SK-N-SH treated with all-trans-retinoic acid at 6 μM for 48 hours (cell line): ENCODE results near the gene CDH1.
A peak's percentile ranks its signal among the peaks of the same experiment; 100 is the strongest.

Experiments used
- ATAC-seq: fragments of 200-7000 bp; cut with Tn5 transposase; 3 replicates; pipeline ENCODE4 v1.9.1; 2020; ENCODE audit warnings: mild to moderate bottlenecking, moderate library complexity
- BACH2 ChIP-seq: fragments of 250-450 bp; sonication (Bioruptor Pico); IDR thresholded peaks from 2 replicates; pipeline ENCODE4 v1.9.0; 2021; ENCODE audit warnings: mild to moderate bottlenecking, borderline replicate concordance
- CSDC2 ChIP-seq: fragments of 250-450 bp; sonication (Bioruptor Pico); IDR thresholded peaks from 2 replicates; pipeline ENCODE4 v1.5.0; 2020; ENCODE audit warnings: mild to moderate bottlenecking, moderate library complexity
- ESRRG ChIP-seq: fragments of 250-450 bp; sonication (Bioruptor Pico); IDR thresholded peaks from 2 replicates; pipeline ENCODE4 v1.6.1; 2021; ENCODE audit warnings: mild to moderate bottlenecking
- ISL1 ChIP-seq: fragments of 250-450 bp; sonication (Bioruptor Pico); IDR thresholded peaks from 2 replicates; pipeline ENCODE4 v2.1.2; 2022; ENCODE audit warnings: mild to moderate bottlenecking, moderate library complexity
- OSR1 ChIP-seq: fragments of 250-450 bp; sonication (Bioruptor Pico); IDR thresholded peaks from 2 replicates; pipeline ENCODE4 v1.8.0; 2022; ENCODE audit warnings: moderate library complexity, mild to moderate bottlenecking, inconsistent platforms
- PATZ1 ChIP-seq: fragments of 250-450 bp; sonication (Bioruptor Pico); IDR thresholded peaks from 2 replicates; pipeline ENCODE4 v1.8.0; 2020; ENCODE audit warnings: mild to moderate bottlenecking, moderate library complexity, borderline replicate concordance
- POU6F1 ChIP-seq: fragments of 250-450 bp; sonication (Bioruptor Pico); IDR thresholded peaks from 2 replicates; pipeline ENCODE4 v1.8.0; 2021; ENCODE audit warnings: low read depth, mild to moderate bottlenecking, moderate library complexity, borderline replicate concordance
- PPARA ChIP-seq: fragments of 250-450 bp; sonication (Bioruptor Pico); IDR thresholded peaks from 2 replicates; pipeline ENCODE4 v1.5.0; 2020; ENCODE audit warnings: mild to moderate bottlenecking, borderline replicate concordance
- RARB ChIP-seq: fragments of 250-450 bp; sonication (Bioruptor Pico); IDR thresholded peaks from 2 replicates; pipeline ENCODE4 v1.8.0; 2021; ENCODE audit warnings: mild to moderate bottlenecking, moderate library complexity
- SNAI2 ChIP-seq: fragments of 250-450 bp; sonication (Bioruptor Pico); IDR thresholded peaks from 2 replicates; pipeline ENCODE4 v1.5.0; 2020; ENCODE audit warnings: mild to moderate bottlenecking, moderate library complexity
- TCF4 ChIP-seq: fragments of 250-450 bp; sonication (Bioruptor Pico); IDR thresholded peaks from 2 replicates; pipeline ENCODE4 v1.8.0; 2021; ENCODE audit warnings: mild to moderate bottlenecking, moderate library complexity, borderline replicate concordance
- TSHZ2 ChIP-seq: fragments of 250-450 bp; sonication (Bioruptor Pico); IDR thresholded peaks from 2 replicates; pipeline ENCODE4 v1.5.0; 2020; ENCODE audit warnings: mild to moderate bottlenecking, moderate library complexity
- ZC3H10 ChIP-seq: fragments of 250-450 bp; sonication (Bioruptor Pico); IDR thresholded peaks from 2 replicates; pipeline ENCODE4 v1.5.1; 2021; ENCODE audit warnings: mild to moderate bottlenecking, moderate library complexity
- ZFP3 ChIP-seq: fragments of 250-450 bp; sonication (Bioruptor Pico); IDR thresholded peaks from 2 replicates; pipeline ENCODE4 v1.5.0; 2020; ENCODE audit warnings: mild to moderate bottlenecking, moderate library complexity
- ZNF565 ChIP-seq: fragments of 450-650 bp; formaldehyde crosslinking; conservative IDR thresholded peaks from 2 replicates; pipeline ENCODE4 v1.5.0; 2020; ENCODE audit warnings: low read depth, mild to moderate bottlenecking, moderate library complexity
- ZNF8 ChIP-seq: fragments of 450-650 bp; formaldehyde crosslinking; IDR thresholded peaks from 2 replicates; pipeline ENCODE4 v1.5.0; 2020; ENCODE audit warnings: mild to moderate bottlenecking, moderate library complexity

The CDH1 gene

GRCh38 chr16:68772030-68772681, 35.1 kb downstream of the CDH1 start:
- TF ChIP-seq TCF4 (CRISPR knock-in tag) (0 out of 2 replicates have a peak, but pooled peaks have one; percentile 31), ESRRG (CRISPR knock-in tag) (no peak)
- ATAC-seq: no peak

GRCh38 chr16:68772871-68773270, 35.8 kb downstream of the CDH1 start:
- ATAC-seq: no peak
- TF ChIP-seq SNAI2 (CRISPR knock-in tag) (no peak), TSHZ2 (no peak), ZC3H10 (no peak)

GRCh38 chr16:68774982-68775634, 38.0 kb downstream of the CDH1 start:
- TF ChIP-seq TCF4 (CRISPR knock-in tag) (no peak), ZNF565 (CRISPR knock-in tag) (no peak), ZFP3 (CRISPR knock-in tag) (no peak), BACH2 (CRISPR knock-in tag) (no peak), RARB (CRISPR knock-in tag) (no peak)

GRCh38 chr16:68776821-68777485, 39.9 kb downstream of the CDH1 start:
- no peak for TF ChIP-seq TCF4 (CRISPR knock-in tag)
- no peak for TF ChIP-seq POU6F1 (CRISPR knock-in tag)
- TF ChIP-seq PATZ1 (CRISPR knock-in tag): no peak
- TF ChIP-seq TSHZ2: no peak
- no peak for TF ChIP-seq ISL1 (CRISPR knock-in tag)
- no peak for TF ChIP-seq PPARA (CRISPR knock-in tag)
- TF ChIP-seq ZNF8 (CRISPR knock-in tag): no peak
- no peak for TF ChIP-seq ESRRG (CRISPR knock-in tag)
- no peak for TF ChIP-seq OSR1 (CRISPR knock-in tag)
- no peak for TF ChIP-seq CSDC2 (CRISPR knock-in tag)
- TF ChIP-seq, all 23 proteins: peak for 0
- ATAC-seq: no peak

More at GRCh38 chr16:68774982-68775634, 38.0 kb downstream of the CDH1 start:
- ATAC-seq: no peak
